OCI-LY3 (cell line): ENCODE data around the gene LSM7.

Experiments used
- CTCF ChIP-seq: fragments of 200-600, 300-600 bp; sonication (generic); IDR thresholded peaks from 2 replicates; pipeline ENCODE4 v1.5.1; 2014; ENCODE audit warnings: antibody characterized with exemption, low read length, low read depth
- EZH2phosphoT487 ChIP-seq: fragments of 200-600 bp; shearing (Covaris generic); IDR thresholded peaks from 2 replicates; pipeline ENCODE4 v1.6.1; 2018; ENCODE audit warnings: antibody characterized with exemption, mixed run types, low read depth

- TF ChIP-seq CTCF, result no peak
- TF ChIP-seq EZH2phosphoT487, result no peak
Observed at GRCh38 chr19:2334986-2335846, 6.8 kb upstream of the LSM7 start.
